DMS114 treated with DMSO at 0.1 percent for 48 hours (cell line): ENCODE results near the gene METTL25B.
"Not testable (repeated sequence)": the region's sequence is repeated elsewhere in the genome, so short reads cannot be mapped to it uniquely, and the experiment has no call there.

Experiments used
- DNase-seq: peaks from one replicate; lab custom pipeline; 2025; ENCODE audit not compliant: unreplicated experiment; lab: John Stamatoyannopoulos, UW

The METTL25B gene

DNA sequence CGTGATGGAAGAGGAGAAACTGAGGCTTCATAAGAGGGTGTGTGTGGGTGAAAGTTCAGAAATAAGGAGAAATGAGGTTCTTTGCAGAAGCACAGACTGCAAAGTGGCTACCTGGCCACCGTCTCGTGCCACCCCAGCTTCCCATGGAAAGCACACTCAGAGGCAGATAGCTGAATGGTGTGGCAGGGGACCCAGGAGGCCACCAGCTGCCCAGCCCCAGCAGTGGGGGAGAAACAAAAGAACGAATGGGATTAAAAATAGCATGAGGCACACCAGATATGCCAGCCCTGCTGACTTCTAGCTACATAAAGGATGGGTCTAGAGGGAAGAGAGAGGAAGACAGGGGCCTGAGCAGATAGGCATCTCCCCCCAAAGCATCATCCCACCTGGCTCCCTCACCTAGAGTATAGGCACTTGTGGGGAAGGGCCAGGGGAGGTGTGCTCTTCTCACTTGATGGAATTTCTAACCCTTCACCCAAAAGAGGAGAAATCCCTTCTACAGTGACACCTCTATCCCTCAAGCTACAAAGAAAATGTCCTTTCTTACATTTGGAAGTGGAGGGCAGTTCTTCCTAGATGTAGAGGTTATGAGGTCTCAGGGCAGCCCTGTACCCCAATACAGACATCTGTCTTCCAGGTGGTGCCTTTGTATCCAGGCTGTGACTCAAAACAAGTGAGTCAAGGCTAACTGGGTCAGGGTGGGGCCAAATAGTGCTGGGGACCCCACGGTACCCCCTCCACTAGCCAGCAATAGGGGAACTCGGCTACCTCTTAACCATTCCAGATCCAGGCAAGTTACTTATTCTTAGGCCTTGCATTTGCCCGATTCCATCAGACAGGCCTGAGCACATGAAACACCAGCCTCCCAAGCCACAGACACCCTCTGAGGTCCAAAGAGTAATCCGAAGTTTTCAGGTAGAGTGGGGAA, 19.7 kb downstream of the METTL25B start:
- no peak for DNase-seq

DNA sequence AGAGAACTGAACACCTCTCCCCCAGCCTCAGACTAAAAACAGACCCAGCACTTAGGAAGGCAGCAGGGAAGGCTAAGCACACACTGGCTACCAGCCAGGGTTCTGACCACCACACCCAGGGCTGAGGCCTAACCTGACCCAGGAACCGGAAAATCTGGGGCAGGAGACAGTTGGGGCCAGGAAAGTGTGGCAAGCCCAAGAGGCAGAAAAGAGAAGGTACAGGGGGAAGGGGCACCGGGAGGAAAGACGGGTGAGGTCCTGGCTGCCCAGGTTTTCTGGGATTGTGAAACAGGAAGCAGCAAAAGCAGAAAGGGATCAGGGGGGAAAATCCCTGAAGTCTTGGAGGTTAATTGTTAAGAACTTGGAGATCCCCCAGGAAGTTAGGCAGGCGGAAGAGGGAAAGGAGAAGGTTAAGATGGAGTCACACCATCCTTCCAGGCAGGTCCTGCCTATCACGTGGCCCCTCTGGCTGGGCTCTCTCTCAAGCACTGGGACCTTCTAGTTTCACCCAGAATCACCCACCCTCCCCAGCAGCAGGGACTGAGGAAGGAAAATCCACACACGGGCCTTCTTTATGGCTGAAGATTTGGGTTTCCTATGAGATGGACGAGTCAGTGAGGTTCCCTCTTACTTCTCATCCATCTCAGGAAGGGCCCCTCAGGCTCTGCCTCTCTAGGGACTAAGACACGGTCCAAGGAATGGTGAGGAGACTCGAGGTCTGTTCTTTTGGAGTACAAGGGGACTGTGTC, 20.6 kb downstream of the METTL25B start:
- no peak for DNase-seq

DNA sequence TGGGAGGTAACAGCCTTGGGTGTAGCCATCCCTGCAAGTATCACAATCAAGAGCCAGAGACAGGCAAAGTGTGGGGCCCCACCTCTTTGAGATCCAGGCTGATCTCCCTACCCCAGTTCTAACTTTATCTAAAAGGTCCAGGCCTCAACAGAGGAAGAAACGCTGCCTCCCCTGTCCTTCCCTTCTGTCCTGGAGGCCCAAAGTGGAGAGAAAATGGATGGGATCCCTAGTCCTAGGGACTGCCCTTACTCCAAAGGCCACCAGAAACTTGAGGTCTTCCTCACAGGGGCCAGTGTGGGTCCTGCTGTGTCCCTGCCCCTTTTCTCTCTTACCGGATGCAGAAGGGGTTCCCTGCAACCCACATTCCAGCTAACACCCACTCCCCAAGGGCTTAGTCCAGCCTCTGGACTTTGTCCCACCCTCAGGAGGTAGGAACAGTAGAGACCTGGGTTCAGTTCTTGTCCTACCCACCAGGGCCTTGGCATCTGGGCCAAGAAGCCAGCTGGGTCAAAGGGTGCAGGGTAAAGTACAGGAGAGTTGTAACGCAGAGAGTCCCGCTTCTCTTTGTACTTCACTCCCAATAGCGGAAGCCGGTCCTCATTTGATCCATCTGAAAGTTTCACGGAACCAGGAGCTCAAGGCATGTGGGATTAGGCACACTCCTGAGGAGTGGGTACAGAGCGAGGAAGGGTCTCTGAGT, 21.3 kb downstream of the METTL25B start:
- DNase-seq, result no peak

DNA sequence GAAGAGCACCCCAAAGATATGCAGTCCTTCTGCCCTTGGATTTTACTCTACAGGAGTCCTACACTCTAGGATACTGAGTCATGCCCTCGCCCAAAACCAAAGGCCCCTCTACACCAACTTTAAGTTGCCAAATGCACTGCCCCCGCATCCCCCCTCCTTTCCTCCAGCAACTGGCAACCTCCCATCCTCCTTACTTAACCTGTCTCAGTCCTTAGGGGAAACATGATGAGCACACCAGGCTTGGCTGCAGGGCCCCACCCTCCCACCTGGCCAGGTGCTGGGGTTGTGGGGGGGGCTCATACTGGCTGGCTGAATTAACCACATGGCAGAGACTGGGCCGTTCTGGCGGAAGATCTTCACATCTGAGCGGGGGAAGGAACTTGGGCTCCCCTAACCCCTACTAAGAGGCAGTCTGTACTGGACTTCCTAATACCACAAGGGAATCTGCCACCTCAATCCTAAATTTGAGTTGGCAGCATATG, 22.0 kb downstream of the METTL25B start:
- DNase-seq, result no peak

DNA sequence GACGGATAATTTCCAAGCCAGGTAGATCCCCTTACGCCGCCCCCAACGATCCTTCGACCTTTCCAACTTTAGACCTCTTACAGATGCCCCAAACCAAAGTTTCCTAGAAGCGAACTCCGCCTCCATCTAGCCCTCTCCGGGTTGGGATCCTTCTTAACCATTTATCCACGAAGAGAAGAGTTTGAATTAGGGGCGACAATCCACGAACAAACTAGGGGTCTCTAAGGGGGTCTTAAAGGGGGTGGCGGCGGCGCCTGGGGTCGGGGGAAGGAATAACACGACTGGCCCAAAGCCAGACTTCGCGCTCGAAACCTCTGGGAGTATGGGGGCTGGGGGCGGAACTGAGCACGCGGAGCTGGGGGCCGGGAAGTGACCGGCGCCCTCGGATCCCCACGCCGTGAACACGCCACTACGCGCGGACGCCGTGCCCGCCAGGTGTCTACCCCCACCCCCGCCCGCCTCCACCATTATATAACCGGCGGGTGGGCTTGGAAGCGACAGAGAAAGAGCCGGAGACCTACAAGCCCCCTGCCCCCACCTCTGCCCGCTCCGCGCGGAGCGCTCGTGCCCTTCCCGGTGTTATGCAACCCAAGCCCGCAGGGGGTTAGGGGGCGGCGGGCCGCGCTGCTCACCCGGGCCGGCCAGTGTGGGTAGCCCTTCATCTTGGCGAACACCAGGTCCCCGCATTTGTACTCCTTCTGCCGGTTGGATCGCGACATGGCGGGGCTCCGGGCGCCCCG, 22.6 kb downstream of the METTL25B start:
- DNase-seq, result no peak

DNA sequence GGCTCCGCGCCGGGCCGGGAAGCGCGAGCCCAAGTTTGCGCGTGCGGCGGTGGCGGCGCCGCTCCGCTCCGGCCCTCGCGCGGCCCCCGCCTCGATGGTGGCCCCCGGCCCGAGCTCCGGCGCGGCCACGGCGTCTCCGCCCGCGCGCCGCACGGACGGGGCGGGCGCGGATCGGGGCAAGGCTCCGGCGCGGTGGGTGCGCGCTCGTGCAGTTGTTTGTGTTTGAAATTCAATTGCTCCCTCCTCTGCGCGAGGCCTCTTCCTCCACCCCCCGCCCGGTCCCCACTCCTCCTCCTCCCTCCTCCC, 23.1 kb downstream of the METTL25B start, which contains the start of gene HDGF:
TSS of gene HDGF (minus strand) at position 225 of the 306 bp plus-strand sequence. CDS start 246 bp downstream, outside the sequence.
- no peak for DNase-seq

DNA sequence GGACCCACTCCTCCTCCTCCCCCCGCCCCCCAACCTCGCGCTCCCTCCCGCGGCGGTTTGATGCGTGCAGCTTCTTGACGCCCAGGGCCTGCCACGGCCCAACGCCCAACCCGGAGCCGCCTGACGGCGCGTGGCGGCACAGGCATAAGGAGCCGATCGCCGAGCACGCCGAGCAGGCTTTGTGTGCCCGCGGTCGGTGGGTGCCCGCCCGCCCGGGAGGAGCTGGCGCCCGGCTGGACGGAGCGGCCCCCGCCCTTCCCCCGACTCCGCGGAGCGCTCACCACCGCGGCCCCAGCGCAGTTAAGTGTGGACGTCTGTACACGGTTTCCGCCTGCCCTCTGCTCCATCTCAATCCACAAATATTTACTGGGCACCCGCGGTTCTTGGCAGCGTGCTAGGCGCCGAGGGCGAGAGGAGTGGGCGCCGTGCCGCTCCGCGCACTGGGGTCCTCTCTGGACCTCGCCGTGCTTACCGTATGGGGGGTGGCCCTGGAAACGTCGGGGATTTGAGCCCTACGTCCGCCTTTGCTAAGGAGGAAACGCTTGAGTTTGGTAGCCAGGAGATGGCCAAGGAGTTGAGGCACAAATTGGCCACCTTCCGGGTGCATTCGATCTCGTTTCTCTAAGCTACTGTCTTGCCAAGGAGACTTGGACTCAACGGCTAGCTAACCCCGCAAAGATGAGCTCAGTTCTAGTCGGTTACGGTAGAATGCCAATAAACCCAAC, 23.6 kb downstream of the METTL25B start:
- peak; percentile 88 for DNase-seq

DNA sequence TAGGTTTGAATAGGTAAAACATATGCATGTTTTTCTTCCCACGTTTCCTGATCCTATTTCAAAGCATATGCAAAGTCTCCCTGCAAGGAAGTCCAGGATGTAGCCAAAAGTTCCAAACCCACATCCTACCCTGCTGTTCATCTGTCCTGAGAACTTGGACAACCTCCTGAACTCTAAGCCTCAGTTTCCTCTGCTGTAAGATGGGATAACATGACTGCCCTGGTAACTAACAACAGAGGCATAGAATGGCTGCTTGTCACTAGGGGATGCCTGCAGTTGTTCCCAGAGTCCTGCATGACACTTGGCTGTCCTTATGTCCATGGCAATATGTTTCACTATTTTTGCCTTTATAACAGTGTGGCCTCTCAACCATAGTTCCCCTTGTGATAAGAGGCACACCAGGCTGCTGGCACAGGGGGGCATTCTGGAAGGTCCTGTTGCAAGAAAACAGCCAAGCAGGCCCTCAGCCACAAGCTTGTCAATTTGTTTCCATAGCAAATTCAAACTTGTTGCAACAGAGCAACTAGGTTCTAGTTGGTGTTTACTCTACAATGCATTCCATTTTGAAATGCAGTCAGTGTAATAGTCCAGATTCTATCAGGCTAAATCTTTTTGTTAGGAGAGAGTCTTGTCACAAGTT, 24.7 kb downstream of the METTL25B start:
- DNase-seq, result no peak

DNA sequence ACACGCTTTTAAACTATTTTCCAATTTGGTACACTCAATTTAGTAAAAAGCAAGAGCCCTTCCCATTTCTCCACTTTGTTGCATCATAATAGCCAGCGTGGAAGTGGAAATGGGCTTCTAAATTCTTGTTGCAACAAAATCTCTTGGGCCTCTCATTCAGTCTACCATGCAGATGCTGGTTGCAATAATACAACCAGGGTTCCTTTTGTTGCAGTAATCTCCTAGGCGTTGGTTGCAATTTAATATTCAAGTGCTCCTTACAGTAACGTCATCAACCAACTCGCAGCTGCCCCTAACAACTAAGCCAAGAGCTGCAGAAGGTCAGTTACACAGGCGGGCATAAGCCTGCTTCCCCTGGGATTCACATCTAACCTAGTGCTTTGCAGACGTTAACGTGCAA, 25.9 kb downstream of the METTL25B start:
- DNase-seq, result no peak

DNA sequence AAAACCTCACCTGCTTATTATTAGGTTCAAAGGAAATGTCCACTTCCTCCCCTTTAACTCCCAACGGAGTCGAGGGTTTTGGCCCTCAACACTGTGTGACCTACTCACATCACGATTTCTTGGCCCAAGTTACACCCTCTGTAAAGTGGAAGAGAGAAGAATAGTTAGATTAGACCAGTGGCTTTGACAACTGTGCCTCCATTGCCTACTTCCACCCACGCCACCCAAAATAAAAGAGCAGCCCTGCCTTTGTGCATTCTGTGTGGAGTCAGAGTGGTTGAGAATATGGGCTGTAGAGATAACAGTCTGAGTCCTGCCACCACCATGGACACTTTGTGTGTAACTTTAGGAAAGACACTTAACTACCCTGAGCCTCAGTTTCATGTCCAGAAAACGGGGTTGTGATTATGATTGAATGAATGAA, 27.3 kb downstream of the METTL25B start:
- DNase-seq, result no peak

DNA sequence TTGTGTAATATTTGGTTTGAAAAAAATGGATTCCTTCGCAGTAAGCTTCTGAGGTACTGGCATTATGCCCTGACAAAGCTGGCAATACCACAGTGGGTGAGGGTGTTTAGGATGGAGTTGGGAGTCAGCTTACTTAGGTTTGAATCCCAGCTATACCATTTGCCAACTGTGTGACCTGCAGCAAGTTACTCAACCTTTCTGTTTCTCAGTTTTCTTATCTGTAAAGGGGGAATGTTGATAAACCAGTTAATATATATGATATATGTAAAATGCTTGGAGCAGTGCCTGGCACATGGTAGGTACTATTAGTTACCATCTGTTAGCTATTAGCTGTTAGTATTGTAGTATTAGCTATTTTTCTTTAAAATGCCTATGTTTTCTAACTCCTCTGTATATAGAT, 28.1 kb downstream of the METTL25B start:
- DNase-seq, result no peak

DNA sequence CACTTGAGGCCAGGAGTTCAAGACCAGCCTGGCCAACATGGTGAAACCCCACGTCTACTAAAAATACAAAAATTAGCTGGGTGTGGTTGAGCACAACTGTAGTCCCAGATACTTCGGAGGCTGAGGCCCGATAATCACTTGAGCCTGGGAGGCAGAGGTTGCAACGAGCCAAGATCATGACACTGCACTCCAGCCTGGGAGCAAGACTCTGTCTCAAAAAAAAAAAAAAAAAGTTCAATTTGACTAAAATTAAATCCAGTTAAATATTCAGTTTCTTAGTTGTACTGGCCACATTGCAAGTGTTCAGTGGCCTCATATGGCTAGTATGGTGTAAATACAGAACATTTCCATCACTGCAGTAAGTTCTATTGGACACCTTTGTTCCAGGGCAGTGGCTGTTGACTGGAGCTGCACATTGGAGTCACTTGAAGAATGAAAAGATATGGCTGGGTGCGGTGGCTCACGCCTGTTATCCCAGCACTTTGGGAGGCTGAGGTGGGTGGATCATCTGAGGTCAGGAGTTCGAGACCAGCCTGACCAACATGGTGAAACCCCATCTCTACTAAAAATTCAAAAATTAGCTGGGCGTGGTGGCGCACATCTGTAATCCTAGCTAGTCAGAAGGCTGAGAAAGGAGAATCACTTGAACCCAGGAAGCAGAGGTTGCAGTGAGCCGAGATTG, 29.4 kb downstream of the METTL25B start:
- not testable (repeated sequence) for DNase-seq

DNA sequence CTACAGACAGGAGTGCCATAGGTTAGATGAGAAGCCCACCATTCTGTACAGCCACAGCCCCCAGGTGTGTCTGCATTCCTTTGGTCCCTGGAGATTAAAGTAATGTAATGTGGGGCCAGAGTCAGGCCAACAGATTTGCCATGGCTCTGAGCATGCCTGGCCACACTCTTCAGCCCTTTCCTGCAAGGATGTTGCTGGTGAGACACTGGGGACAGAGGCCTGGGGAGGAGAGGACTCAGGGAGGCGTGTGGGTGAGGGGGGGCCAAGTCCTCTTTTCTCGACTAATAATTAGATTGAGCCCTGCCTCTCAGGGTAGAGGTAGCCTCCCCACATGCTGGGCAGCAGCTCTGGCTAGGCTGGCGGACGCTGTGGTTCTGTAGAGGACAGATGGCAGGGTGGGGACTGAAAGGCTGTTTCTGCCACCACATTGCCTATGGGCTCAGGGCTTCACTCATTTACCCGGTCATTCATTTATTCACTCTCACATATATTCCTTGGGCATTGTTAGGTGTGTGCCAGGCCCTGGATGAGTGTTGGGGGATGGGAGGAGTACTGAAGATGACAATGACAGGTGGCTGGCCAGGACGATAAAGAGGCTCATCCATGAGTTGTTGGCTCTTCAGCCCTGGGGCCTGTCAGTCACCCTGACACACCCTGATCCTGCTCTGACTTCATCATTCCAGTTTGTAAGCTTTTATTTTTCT, 32.0 kb downstream of the METTL25B start:
- DNase-seq, result no peak

DNA sequence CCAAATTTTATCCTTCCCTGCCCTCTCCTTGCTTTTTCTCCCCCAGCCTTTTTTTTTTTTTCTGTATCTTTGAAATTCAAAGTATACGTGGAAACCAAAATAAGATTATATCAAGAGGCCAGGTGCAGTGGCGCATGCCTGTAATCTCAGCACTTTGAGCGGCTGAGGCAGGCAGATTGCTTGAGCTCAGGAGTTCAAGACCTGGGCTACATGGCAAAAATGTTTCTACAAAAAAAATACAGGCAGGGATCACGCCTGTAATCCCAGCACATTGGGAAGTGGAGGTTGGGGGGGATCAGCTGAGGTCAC, 32.5 kb downstream of the METTL25B start:
- no peak for DNase-seq

DNA sequence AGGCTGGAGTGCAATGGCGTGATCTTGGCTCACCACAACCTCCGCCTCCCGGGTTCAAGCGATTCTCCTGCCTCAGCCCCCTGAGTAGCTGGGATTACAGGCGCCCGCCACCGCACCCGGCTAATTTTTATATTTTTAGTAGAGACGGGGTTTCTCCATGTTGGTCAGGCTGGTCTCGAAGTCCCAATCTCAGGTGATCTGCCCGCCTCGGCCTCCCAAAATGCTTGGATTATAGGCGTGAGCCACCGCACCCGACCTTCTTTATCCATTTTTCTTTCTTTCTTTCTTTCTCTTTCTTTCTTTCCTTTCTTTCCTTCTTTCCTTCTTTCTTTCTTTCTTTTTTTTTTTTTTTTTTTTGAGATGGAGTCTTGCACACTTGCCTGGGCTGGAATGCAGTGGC, 36.9 kb downstream of the METTL25B start:
- DNase-seq, result not testable (repeated sequence)

DNA sequence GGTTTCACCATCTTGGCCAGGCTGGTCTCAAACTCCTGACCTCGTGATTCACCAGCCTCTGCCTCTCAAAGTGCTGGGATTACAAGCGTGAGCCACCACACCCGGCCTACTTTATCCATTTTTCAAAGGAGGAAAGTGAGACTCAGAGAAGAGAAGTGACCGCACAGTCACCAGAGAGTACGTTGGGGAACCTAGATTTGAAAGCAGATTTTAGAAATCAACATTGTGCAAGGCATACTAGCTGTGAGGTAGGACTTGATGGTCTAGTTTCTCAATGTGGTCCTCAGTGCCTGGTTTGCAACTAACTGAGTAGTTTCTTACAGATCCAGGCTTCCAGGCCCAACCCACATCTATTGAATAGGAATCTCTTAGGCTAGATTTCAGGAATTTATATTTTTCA, 37.4 kb downstream of the METTL25B start:
- no peak for DNase-seq

DNA sequence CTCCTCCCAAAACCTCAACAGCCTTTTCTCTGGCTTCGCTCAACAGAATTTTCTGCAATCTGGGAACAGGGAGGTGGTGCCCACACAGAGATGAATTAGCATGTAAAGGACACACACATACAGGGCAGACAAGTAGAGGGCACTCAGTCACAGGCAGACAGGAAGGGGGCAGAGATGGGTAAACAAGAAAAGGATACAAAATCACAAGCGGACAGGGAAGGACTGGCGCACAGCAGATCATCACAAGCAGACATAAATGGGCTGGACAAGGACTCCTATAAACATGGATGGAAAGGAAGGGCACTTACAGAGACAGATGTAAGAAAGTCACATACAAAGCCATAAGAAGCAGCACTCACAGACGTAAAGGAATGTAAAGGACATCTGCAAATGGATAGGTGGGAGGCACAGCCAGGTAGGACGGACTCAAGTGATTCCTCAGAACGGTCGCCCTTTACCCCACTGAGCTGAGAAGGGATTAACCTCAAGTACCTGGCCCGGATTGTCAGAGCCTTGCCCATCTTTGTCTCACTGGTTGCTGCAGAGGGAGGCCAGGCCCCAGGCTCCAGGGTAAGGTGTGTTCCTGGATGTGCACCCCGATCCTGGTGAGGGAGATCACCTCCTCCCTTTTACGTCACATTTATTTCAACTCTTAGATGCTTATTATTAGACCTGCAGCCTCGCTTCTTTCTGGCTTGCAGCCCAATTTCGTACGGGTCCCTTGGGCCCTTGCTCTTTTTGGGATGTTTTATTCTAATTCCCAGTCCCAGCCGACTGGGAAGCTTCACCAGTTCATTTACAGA, 38.2 kb downstream of the METTL25B start:
- no peak for DNase-seq
